NCI-H2029 treated with DMSO at 0.1 percent for 48 hours (cell line): ENCODE data around the gene RXRB.

Source experiments
- DNase-seq: peaks from one replicate; lab custom pipeline; 2025; lab: John Stamatoyannopoulos, UW

RXRB gene

GRCh38 chr6:33176906-33177305 lies 23.6 kb downstream of the RXRB start:
- no peak for DNase-seq

GRCh38 chr6:33175436-33176069 lies 24.9 kb downstream of the RXRB start:
- no peak for DNase-seq

- DNase-seq, result no peak
Observed at GRCh38 chr6:33174784-33175183, 25.7 kb downstream of the RXRB start.

- no peak for DNase-seq
Observed at GRCh38 chr6:33173535-33174180, 26.8 kb downstream of the RXRB start.

GRCh38 chr6:33172688-33173534 lies 27.6 kb downstream of the RXRB start:
- no peak for DNase-seq

- no peak for DNase-seq
Observed at GRCh38 chr6:33171880-33172687, 28.4 kb downstream of the RXRB start.

GRCh38 chr6:33171016-33171879 lies 29.2 kb downstream of the RXRB start:
- no peak for DNase-seq

GRCh38 chr6:33170176-33171015 lies 30.1 kb downstream of the RXRB start:
- no peak for DNase-seq

- no peak for DNase-seq
Observed at GRCh38 chr6:33169291-33170175, 30.9 kb downstream of the RXRB start.

GRCh38 chr6:33168639-33169038 lies 31.8 kb downstream of the RXRB start:
- DNase-seq, result no peak

GRCh38 chr6:33168284-33168601 lies 32.2 kb downstream of the RXRB start:
- no peak for DNase-seq

- no peak for DNase-seq
Observed at GRCh38 chr6:33167374-33168283, 32.8 kb downstream of the RXRB start.

- DNase-seq, result no peak
Observed at GRCh38 chr6:33166811-33167210, 33.7 kb downstream of the RXRB start.

- DNase-seq, result no peak
Observed at GRCh38 chr6:33166363-33166762, 34.1 kb downstream of the RXRB start.

- DNase-seq, result no peak
Observed at GRCh38 chr6:33165581-33166258, 34.7 kb downstream of the RXRB start.

GRCh38 chr6:33164665-33165373 lies 35.6 kb downstream of the RXRB start:
- DNase-seq, result no peak

GRCh38 chr6:33164176-33164575 lies 36.3 kb downstream of the RXRB start:
- no peak for DNase-seq
